ENCODE data around the gene ASF1B.

Gene ASF1B

GRCh38 chr19:14167576-14168138 is 31.3 kb upstream of the ASF1B start:
- Mint-ChIP-seq H3K4me1 (peaks cover 31% of the 10 kb centered on the region), H3K36me3 (ENCODE audit: low read depth) (peaks cover 37% of the 10 kb centered on the region), H3K9me3 (no peaks in the 10 kb centered on the region), H3K27ac (peak overlapping the region; percentile 56 to 94 (median 85)), H3K4me3 (no peak overlapping the region), H3K27me3 (ENCODE audit: low read depth) (no peaks in the 10 kb centered on the region)
- no peak for TF ChIP-seq CTCF (IDR thresholded peaks at IDR 0.05; ENCODE audit: unreplicated experiment in 3 of 3)

GRCh38 chr19:14166999-14167575 is 30.7 kb upstream of the ASF1B start:
- Mint-ChIP-seq H3K27me3 (ENCODE audit: low read depth) (no peaks in the 10 kb centered on the region), H3K4me1 (peaks cover 31% of the 10 kb centered on the region), H3K27ac (peak overlapping the region; percentile 90 to 94 (median 93)), H3K36me3 (ENCODE audit: low read depth) (peaks cover 39% of the 10 kb centered on the region), H3K4me3 (peak overlapping the region in 2 of 3 experiments; percentile 68 to 70), H3K9me3 (no peaks in the 10 kb centered on the region)
- TF ChIP-seq CTCF (IDR thresholded peaks at IDR 0.05; ENCODE audit: unreplicated experiment in 3 of 3) = no peak

DNA sequence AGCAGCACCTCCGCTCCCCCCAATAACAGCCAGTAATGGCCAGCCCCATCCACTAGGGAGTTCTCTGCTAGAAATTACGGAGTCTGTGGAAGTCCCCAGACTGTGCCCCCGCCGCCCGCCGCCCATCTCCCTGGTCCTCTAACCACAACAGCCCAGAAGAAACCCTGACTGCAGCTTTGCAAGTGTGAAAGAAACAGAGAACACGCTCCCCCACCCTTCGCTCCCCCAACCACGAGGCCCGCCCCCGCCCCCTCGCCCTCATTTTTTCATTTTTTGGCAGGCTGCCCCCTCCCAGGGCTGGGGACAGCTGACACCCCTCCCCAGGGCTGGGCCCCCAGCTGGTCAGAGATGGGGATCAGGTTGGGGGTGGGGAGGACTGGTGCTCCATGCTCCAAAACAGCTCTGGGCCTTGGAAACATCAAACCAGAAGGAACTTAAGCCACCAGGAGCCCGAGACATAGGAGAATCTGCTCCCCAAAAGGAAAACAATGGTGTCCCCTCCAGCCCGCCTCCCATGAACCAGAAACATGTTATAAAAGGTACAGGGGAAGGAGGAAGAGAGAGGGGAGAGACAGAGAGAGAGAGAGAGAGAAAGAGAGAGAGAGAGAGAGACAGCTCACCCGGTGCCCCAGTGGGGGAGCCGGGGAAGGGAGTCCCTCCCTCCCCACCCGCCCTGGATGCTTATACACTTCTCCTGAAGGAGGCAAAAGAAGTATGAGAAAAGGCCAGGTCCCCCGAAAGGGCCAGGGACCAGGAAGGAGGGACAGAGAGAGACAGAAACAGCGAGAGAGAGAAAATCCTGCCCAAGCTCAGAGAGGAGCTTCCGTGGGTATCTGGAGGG is 29.8 kb upstream of the ASF1B start:
- TF ChIP-seq CTCF (IDR thresholded peaks at IDR 0.05; ENCODE audit: unreplicated experiment in 3 of 3) = no peak
- H3K36me3 Mint-ChIP-seq (ENCODE audit: low read depth) = peaks cover 30% of the 10 kb centered on the region
- peaks cover 31% of the 10 kb centered on the region for H3K4me1 Mint-ChIP-seq
- no peaks in the 10 kb centered on the region for H3K9me3 Mint-ChIP-seq
- H3K27ac Mint-ChIP-seq = peak overlapping the region; percentile 90 to 94 (median 94)
- H3K27me3 Mint-ChIP-seq (ENCODE audit: low read depth) = no peaks in the 10 kb centered on the region
- H3K4me3 Mint-ChIP-seq = peak overlapping the region; percentile 54 to 70 (median 68)

GRCh38 chr19:14164724-14165493 is 28.5 kb upstream of the ASF1B start:
- no peak for TF ChIP-seq CTCF (IDR thresholded peaks at IDR 0.05; ENCODE audit: unreplicated experiment in 3 of 3)
- Mint-ChIP-seq H3K27me3 (ENCODE audit: low read depth) (no peaks in the 10 kb centered on the region), H3K27ac (no peak overlapping the region), H3K36me3 (ENCODE audit: low read depth) (peaks cover 17% of the 10 kb centered on the region), H3K9me3 (no peaks in the 10 kb centered on the region), H3K4me3 (no peak overlapping the region), H3K4me1 (peaks cover 26% of the 10 kb centered on the region)

- no peak overlapping the region for H3K27ac Mint-ChIP-seq
- H3K36me3 Mint-ChIP-seq (ENCODE audit: low read depth) = peaks cover 16% of the 10 kb centered on the region
- no peak overlapping the region for H3K4me3 Mint-ChIP-seq
- H3K4me1 Mint-ChIP-seq = peaks cover 26% of the 10 kb centered on the region
- no peak for TF ChIP-seq CTCF (IDR thresholded peaks at IDR 0.05; ENCODE audit: unreplicated experiment in 3 of 3)
- no peaks in the 10 kb centered on the region for H3K9me3 Mint-ChIP-seq
- no peaks in the 10 kb centered on the region for H3K27me3 Mint-ChIP-seq (ENCODE audit: low read depth)
Observed at GRCh38 chr19:14164082-14164481, 27.7 kb upstream of the ASF1B start.

Measured in nephron (organoid).